GM12865 (cell line): Measurements from ENCODE around the gene ZDHHC4.

Experiments
- DNase-seq: peaks from one replicate; pipeline ENCODE4 v3.0.0; 2010; ENCODE audit warnings: low read depth
- H3K4me3 ChIP-seq: 2 replicates; pipeline ENCODE4 v1.5.1; 2011; ENCODE audit warnings: mild to moderate bottlenecking, low read depth, low read length, control low read depth
- CTCF ChIP-seq: IDR thresholded peaks from 2 replicates; pipeline ENCODE4 v1.5.1; 2011; ENCODE audit warnings: low read length, control low read depth, low read depth, inconsistent platforms; ENCODE audit not compliant: insufficient read depth; ENCODE audit errors: missing control alignments

The ZDHHC4 gene

GRCh38 chr7:6533893-6534495 is 43.3 kb upstream of the ZDHHC4 start:
- DNase-seq, result peak; percentile 58
- no peak for TF ChIP-seq CTCF
- H3K4me3 ChIP-seq, result no peak overlapping the region

DNA sequence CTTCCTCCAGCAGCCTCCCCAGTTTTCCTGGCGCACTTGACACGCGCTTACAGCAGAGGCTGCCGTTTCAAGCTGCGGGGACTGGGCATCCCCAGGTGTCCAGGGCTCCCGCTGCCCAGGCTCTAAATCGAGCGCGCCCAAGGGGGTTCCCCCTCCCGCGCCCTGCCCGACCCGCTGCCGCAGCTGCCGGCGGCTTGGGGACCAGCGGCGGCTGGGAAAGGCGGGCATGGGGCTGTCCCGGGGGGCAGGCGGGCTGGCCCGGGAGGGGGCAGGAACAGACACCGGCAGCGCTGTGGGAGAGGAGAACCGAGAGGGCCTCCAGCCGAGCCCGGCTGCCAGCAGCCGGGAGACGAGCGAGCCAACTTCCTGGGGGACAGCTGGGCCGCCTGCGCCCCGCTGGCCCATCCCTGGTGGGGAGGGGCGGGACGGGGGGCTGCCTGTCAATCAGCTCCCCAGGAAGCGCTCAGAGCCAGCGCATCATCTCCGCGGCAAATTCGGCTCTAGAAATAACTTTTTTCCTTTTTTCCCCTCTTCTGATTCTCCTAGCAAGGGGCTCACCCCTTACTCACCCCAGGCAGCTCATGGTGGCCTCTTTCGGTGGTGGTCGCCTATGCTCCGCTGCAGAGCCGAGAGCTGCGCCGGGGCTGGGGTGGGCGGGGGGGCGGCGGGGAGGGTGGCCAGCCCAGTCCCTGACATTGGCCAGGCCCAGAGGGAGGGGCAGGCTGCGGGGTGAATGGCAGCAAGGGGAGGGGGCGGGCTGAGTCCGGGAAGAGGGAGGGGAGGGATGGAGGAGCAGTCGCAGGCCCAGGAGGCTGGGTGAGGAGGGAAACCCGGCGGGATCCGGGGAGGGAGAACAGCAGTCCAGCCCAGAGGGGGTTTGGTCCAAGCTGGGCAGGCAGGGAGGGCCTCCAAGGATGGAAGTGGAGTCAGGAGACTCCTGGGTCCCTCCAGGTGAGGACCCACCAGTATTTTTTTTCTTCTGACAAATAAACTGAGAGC is 40.7 kb upstream of the ZDHHC4 start:
- DNase-seq, result no peak
- no peak overlapping the region; the same call in 1 of the 2 replicates for H3K4me3 ChIP-seq
- no peak for TF ChIP-seq CTCF

- no peak for DNase-seq
- no peak overlapping the region for H3K4me3 ChIP-seq
- no peak for TF ChIP-seq CTCF
Measured at GRCh38 chr7:6542368-6542767, 34.9 kb upstream of the ZDHHC4 start.

DNA sequence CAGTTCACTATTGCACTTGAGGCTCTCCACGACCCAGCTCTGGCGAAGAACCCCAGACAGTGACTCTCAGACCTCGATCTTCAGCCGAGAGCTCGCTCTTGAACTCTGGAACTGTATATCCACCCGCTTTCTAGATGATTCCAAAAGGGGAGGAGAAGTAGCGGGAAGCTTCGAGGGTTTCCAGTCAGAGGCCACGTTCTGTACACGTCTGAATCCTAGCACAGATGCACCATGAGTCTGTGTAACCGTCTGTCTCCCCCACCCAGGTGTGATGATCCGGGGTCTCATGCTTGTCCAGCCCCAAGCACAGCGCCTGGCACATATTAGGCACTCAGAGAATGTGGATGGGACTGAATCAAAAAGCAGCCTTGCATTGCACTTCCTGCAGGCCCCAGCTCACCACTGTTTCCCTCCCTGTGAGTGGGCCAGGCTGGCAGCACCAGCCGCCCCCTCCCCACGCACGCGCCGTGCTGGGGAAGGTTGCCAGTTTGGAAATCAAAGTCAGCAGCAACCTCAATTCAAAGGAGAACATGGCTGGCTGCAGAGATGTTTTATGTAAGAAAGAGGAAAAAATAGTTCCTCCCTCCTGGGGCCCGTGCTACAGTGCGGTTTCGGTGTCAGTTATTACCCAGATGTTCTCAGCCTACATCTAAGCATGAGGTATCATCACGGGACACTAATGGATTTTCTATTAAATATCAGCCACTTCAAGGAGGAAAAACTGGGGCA is 31.7 kb upstream of the ZDHHC4 start:
- no peak overlapping the region for H3K4me3 ChIP-seq
- TF ChIP-seq CTCF, result no peak
- DNase-seq, result no peak

GRCh38 chr7:6546498-6547251 is 30.6 kb upstream of the ZDHHC4 start:
- DNase-seq, result no peak
- H3K4me3 ChIP-seq, result no peak overlapping the region
- TF ChIP-seq CTCF, result no peak

GRCh38 chr7:6547400-6547799 is 29.9 kb upstream of the ZDHHC4 start:
- no peak for TF ChIP-seq CTCF
- DNase-seq, result no peak
- no peak overlapping the region for H3K4me3 ChIP-seq
